Activated CD8-positive, alpha-beta memory T cell treated with anti-CD3 and anti-CD28 coated beads for 36 hours (primary cell): ENCODE data around the gene MIXL1. TPM values are rescaled to one million over a fixed set of nuclear protein-coding genes. Genes with fewer than 3 reads are reported as not detected.
"Not testable (repeated sequence)": the region's sequence is repeated elsewhere in the genome, so short reads cannot be mapped to it uniquely, and the experiment has no call there.

ENCODE experiments used
- CTCF ChIA-PET: fragments of 350-600 bp; sonication (Branson Sonifier 250); formaldehyde crosslinking; loops from one replicate; lab custom pipeline; 2021; ENCODE audit warnings: antibody characterized with exemption; lab: Charles Lee
- POLR2A ChIA-PET: fragments of 350-600 bp; sonication (Branson Sonifier 250); formaldehyde crosslinking; loops from one replicate; lab custom pipeline; 2021; ENCODE audit warnings: antibody characterized with exemption; lab: Charles Lee
- total RNA-seq, 2 experiments: library from RNA; stranded (reverse); gene quantifications; one replicate each; pipeline ENCODE4 v1.2.3, GENCODE V29; 2021

The MIXL1 gene
- total RNA-seq, 2 experiments from 2014 or later = 0.11 TPM; not detected in 1

GRCh38 chr1:226209307-226210059, 14.0 kb upstream of the MIXL1 start:
- CTCF ChIA-PET = no interaction called here

DNA sequence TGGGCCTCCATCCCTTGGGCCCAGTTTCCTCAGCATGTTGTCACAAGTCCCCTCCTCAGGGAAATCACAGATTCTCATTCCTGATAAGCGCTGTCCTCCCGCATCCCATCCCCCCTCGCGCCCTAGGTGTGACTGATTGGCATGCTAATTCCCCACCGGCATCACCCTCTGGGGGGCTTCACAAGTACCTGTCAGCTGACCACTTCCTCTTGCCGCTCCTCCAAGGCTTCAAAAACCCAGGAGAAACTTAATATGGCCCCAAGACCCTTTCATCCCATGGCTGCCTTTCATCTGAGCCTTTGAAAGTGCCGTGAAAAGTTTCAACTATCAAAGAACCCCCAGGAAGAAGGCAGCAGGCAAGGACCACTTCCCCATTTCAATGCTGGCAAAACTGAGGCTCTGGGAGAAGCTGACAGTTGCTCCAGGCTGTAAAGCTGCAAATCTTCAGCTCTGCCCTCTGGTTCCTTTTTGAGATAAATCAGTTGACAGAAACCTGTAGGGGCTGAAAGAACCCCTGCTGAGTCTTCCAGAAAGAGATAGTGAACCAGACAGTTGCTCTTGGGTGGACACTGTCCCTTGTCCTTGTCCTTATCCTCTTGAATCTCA, 12.8 kb upstream of the MIXL1 start:
- CTCF ChIA-PET = interaction anchor here (0.9 kb wide), 1 partner anchor 10 kb away, joined by 3 read pairs; no protein-coding TSS in a partner anchor
- POLR2A ChIA-PET = no interaction called here

More at GRCh38 chr1:226209307-226210059, 14.0 kb upstream of the MIXL1 start:
- POLR2A ChIA-PET = no interaction called here

DNA sequence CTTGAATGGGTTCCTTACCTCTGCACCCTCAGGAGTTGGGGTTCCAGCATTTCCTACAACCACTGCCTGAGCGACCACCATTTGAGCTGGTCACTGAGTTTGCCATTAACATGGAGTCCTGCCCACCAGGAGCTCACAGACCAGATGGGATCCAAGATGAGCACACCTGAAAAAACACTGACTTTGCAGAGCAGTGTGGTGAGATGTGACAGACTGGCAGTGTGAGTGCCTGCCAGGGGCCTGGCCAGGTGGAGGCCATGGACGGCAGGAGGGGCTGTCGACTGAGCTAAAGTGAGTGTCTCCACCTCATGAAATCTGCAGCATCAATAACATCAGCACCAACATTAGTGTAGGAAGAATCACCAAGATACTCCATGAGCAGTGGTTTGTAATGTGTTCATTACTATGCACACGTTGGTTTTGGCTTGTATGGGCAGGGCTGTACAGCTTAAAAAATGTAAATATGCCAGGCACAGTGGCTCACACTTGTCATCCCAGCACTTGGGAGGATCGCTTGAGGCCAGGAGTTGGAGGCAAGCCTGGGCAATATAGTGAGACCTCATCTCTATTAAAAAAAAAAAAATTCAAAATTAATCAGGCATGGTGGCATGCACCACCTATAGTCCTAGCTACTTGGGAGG, 12.2 kb upstream of the MIXL1 start:
- ChIA-PET CTCF (interaction anchor here (0.9 kb wide), 1 partner anchor 10 kb away, joined by 3 read pairs; no protein-coding TSS in a partner anchor), POLR2A (no interaction called here)

- POLR2A ChIA-PET = no interaction called here
- CTCF ChIA-PET = no interaction called here
Measured at GRCh38 chr1:226212545-226212944, 10.9 kb upstream of the MIXL1 start.

GRCh38 chr1:226215239-226215638, 8.2 kb upstream of the MIXL1 start:
- CTCF ChIA-PET = no interaction called here

GRCh38 chr1:226216056-226216455, 7.4 kb upstream of the MIXL1 start:
- CTCF ChIA-PET = no interaction called here
- POLR2A ChIA-PET = no interaction called here

More at GRCh38 chr1:226215239-226215638, 8.2 kb upstream of the MIXL1 start:
- POLR2A ChIA-PET = no interaction called here

- POLR2A ChIA-PET = no interaction called here
- CTCF ChIA-PET = interaction anchor here (0.5 kb wide), 1 partner anchor 383 kb away, joined by 3 read pairs; no protein-coding TSS in a partner anchor
Measured at GRCh38 chr1:226217273-226217672, 6.2 kb upstream of the MIXL1 start.

DNA sequence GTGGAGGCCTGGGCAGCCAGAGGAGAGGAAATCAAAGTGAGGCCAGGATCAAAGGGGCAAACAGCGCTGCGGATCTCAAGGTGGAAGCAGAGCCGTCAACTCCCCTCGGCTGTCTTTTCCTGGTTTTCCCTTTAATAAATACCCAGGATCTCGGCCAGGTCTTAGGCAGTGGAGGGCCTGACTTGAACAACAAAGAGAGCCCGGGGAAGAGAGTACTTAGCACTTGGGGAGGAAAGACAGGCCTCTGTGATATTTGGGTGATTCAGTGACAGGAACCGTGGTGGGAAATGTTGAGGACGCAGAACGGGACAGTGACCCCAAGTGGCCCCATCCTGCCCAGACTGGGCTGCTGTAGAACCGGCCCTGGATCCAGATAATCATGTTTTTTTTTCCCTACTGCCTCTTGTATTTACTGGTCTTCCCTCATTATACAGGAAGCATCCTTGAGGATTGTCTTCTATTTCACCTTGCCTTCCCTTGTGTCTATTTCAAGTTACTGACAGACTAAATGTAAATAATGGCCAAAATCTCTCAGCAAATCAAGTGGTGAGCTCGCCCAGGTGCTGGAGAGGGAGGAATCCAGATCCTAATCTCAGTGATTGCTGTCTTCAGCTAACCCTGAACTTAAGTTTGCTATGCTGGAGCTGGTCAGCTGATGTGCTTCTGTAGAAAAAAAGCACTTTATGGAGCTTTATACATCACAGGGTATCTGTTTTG, 2.8 kb upstream of the MIXL1 start:
- POLR2A ChIA-PET = no interaction called here

GRCh38 chr1:226222686-226223085, 778 bp upstream of the MIXL1 start:
- CTCF ChIA-PET = no interaction called here
- POLR2A ChIA-PET = no interaction called here

More for the DNA sequence above, 2.8 kb upstream of the MIXL1 start:
- CTCF ChIA-PET = interaction anchor here (1.0 kb wide), 1 partner anchor 10 kb away, joined by 3 read pairs; no protein-coding TSS in a partner anchor

- CTCF ChIA-PET = interaction anchor here (0.6 kb wide), 1 partner anchor 109 kb away, joined by 3 read pairs; no protein-coding TSS in a partner anchor
Measured at GRCh38 chr1:226223786-226224244, 351 bp downstream of the MIXL1 start.

DNA sequence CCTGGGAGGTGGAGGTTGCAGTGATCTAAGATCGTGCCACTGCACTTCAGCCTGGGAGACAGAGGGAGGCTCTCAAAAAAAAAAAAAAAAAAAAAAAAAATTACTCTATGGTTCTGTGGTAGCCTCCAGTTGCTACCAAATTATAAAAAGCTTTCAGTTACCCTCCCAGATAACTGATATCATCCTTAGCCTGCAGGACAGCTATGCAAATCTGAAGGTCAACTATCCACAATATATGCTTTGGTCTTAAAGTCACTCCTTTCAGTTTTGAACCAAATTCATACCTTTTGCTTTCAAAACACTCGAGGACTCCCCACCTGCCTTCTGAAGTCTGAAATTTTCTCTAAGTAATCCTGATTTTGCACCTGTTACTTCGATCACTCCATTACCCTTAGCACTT, 3.1 kb downstream of the MIXL1 start:
- POLR2A ChIA-PET = interaction anchor here (0.6 to 0.7 kb wide), 3 partner anchors 42 to 170 kb away, joined by 3 to 6 read pairs (median 4); no protein-coding TSS in a partner anchor
- CTCF ChIA-PET = interaction anchor here (0.6 kb wide), 1 partner anchor 531 kb away, joined by 4 read pairs; no protein-coding TSS in a partner anchor

More at GRCh38 chr1:226223786-226224244, 351 bp downstream of the MIXL1 start:
- POLR2A ChIA-PET = no interaction called here

- POLR2A ChIA-PET = no interaction called here
Measured at GRCh38 chr1:226233293-226233692, 9.8 kb downstream of the MIXL1 start.

GRCh38 chr1:226233806-226234205, 10.3 kb downstream of the MIXL1 start:
- CTCF ChIA-PET = no interaction called here
- POLR2A ChIA-PET = no interaction called here

More at GRCh38 chr1:226233293-226233692, 9.8 kb downstream of the MIXL1 start:
- CTCF ChIA-PET = no interaction called here

DNA sequence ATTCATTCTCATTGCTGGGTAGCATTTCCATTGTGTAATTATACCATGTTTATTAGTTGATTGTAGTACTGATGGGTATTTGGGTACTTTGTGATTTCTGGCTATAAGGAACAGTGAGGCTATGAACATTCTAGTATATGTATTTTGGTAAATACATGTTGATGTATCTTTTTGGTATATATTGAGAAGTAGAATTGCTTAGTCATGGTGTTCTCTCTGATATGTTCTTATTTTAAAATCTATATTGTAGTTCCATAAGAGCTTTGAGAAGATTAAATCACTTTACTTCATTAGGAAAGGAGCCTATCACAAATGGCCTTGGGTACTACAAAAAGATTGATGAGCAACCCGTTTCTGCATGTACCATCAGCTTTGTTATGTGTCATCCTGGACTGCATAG, 13.4 kb downstream of the MIXL1 start:
- CTCF ChIA-PET = no interaction called here
- POLR2A ChIA-PET = no interaction called here

- ChIA-PET CTCF (interaction anchor here (1.0 kb wide), 1 partner anchor 155 kb away, joined by 3 read pairs; no protein-coding TSS in a partner anchor), POLR2A (no interaction called here)
Measured at GRCh38 chr1:226239421-226239820, 16.0 kb downstream of the MIXL1 start.

- ChIA-PET POLR2A (no interaction called here), CTCF (no interaction called here)
Measured at GRCh38 chr1:226248091-226248490, 24.6 kb downstream of the MIXL1 start.

DNA sequence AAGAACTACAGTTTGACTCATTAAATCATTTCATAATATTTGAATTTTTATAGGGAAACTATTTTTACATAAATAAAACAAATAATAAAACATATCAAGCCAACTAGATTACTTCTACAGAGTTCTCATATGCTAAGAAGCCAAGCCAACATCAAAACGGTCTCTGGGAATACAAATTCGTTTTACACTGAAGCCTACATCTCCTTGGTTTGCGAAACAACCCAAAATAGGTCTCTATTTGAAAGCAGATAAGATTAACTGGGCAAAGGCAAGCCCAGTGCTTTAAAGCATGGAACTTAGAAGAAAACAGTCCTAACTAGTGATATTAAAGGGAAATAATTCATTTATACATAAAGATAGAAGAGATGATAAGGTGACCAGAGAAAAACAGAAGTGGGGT, 25.3 kb downstream of the MIXL1 start:
- POLR2A ChIA-PET = no interaction called here
- CTCF ChIA-PET = interaction anchor here (1.5 kb wide), 1 partner anchor 123 kb away, joined by 5 read pairs; no protein-coding TSS in a partner anchor

DNA sequence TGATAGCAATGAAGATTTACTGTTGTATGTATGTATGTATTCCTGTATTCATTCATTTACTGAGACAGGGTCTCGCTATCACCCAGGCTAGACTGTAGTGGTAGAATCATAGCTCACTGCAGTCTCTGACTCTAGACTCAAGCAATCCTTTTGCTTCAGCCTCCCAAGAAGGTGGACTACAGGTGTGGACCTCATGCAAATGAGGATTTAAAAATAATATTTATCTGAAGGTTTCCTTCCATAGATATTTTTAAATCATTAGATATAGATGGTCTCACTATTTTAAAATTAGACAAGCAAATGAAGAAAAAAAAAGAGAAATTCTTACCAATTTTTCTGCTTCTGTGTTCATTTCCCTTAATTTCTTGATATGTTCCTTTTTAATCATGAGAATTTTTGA, 27.0 kb downstream of the MIXL1 start:
- ChIA-PET CTCF (no interaction called here), POLR2A (no interaction called here)

- CTCF ChIA-PET, POLR2A ChIA-PET: not testable (repeated sequence)
Measured at GRCh38 chr1:226252841-226253240, 29.4 kb downstream of the MIXL1 start.
